IPS-15b (cell line): ENCODE measurements around the gene DBT.

Source experiments
- H3K27me3 ChIP-seq: one replicate; pipeline ENCODE4 v1.6.1; 2013; ENCODE audit warnings: low read length; ENCODE audit not compliant: control insufficient read depth, insufficient read depth
- H3K36me3 ChIP-seq: one replicate; pipeline ENCODE4 v1.6.1; 2013; ENCODE audit warnings: low read length; ENCODE audit not compliant: control insufficient read depth, insufficient read depth
- H3K4me1 ChIP-seq: one replicate; pipeline ENCODE4 v1.6.1; 2013; ENCODE audit warnings: mild to moderate bottlenecking, low read length; ENCODE audit not compliant: control insufficient read depth, insufficient read depth
- H3K4me3 ChIP-seq: one replicate; pipeline ENCODE4 v1.5.1; 2013; ENCODE audit warnings: low read depth, low read length
- H3K9ac ChIP-seq: one replicate; pipeline ENCODE4 v1.6.1; 2013; ENCODE audit warnings: low read depth, mild to moderate bottlenecking, low read length
- H3K9me3 ChIP-seq: one replicate; pipeline ENCODE4 v1.6.1; 2013; ENCODE audit warnings: mild to moderate bottlenecking, low read length; ENCODE audit not compliant: control insufficient read depth, insufficient read depth

Gene DBT

DNA sequence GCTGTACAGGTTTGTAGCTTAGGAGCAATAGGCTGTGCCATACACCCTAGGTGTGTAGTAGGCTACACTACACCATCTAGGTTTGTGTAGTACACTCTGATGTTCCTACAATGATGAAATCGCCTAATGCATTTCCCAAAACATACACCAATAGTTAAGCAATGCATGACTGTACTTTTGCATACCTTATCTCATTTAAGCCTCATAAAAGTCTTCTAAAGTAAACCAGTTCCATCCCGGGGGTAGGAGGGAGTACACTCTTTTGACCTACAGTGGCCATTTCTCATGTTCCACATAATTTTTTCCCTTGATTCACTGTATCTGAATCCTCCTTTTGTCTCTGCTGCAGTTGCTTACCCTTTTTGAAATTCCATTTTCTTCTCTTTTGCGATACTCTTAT is 104.5 kb downstream of the DBT start:
- no peak overlapping the region for H3K4me3 ChIP-seq
- peaks cover 2% of the 10 kb centered on the region for H3K36me3 ChIP-seq
- no peaks in the 10 kb centered on the region for H3K27me3 ChIP-seq
- H3K4me1 ChIP-seq = no peaks in the 10 kb centered on the region
- no peaks in the 10 kb centered on the region for H3K9me3 ChIP-seq
- no peak overlapping the region for H3K9ac ChIP-seq

DNA sequence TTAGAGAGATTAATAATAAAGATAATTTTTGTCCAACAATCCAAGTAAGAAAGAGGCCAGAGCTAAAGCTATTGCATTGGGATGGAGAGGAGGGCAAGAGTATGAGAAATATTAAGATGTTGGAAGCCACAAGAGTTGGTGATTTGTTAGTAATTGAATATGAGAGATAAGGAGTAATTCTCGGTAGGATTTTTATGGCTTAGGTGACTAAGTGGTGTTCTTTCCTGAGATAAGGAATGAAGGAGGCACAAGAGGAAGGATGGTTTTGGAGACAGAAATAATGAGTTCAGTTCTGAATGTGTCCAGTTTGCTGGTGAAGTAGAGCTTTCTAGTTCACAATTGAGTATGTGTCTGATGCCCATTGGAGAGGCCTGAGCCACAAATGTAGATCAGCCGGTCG is 107.3 kb downstream of the DBT start:
- Histone ChIP-seq H3K9me3 (no peaks in the 10 kb centered on the region), H3K9ac (no peak overlapping the region), H3K4me1 (no peaks in the 10 kb centered on the region), H3K36me3 (peaks cover 4% of the 10 kb centered on the region), H3K27me3 (no peaks in the 10 kb centered on the region), H3K4me3 (no peak overlapping the region)

DNA sequence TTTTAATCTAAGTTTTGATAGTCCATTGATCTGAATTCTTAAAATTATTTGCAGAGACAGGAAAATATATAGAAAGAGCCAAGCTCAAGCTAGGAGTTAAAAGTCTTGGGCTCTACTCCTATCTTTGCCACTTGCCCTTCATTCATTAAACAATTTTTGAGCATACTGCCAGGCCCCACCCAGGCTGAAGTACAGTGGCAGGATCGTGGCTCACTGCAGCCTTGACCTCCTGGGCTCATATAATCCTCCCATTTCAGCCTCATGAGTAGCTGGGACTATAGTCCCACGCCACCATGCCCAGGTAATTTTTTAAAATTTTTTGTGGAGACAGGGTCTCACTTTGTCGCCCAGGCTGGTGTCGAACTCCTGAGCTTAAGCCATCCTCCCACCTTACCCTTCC is 108.4 kb downstream of the DBT start:
- peaks cover 4% of the 10 kb centered on the region for H3K36me3 ChIP-seq
- H3K4me1 ChIP-seq = no peaks in the 10 kb centered on the region
- no peak overlapping the region for H3K4me3 ChIP-seq
- H3K9me3 ChIP-seq = no peaks in the 10 kb centered on the region
- H3K27me3 ChIP-seq = no peaks in the 10 kb centered on the region
- no peak overlapping the region for H3K9ac ChIP-seq

DNA sequence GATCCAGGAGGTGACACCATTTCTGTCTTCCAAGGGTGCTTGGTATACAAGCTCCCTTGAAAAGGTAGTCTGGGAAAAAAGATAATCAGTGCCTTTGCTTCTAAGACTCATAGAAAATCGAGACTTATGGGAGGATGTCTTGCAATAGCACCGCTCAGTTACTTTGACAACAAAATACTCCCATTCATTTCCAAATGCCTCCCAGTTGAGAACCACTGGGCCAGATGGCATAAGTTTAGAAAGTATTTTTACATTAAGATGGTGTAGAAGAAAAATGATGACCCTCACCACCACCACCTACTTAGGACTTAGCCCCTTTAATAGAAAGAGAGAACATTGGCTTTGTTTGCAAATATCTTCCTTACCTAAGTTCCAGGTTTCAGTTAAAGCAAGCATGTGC is 112.0 kb downstream of the DBT start:
- H3K4me3 ChIP-seq = no peak overlapping the region
- H3K9ac ChIP-seq = no peak overlapping the region
- H3K4me1 ChIP-seq = no peaks in the 10 kb centered on the region
- peaks cover 4% of the 10 kb centered on the region for H3K36me3 ChIP-seq
- H3K9me3 ChIP-seq = no peaks in the 10 kb centered on the region
- no peaks in the 10 kb centered on the region for H3K27me3 ChIP-seq
